ENCODE results near the gene TRO. TPM values are rescaled to one million over a fixed set of nuclear protein-coding genes. Genes with fewer than 3 reads are reported as not detected.

TRO gene
- total RNA-seq = 10.2 and 20.9 TPM in 2 replicates

GRCh38 chrX:54920610-54921426, at the start of gene TRO:
Gene TRO, plus strand, starts transcription at chrX:54920824. Its CDS starts 1,423 bp downstream, at chrX:54922247.

Other genes with a start within 250 kb of the TRO start
- not detected in 2 replicates for gene ITIH6, start 122.6 kb upstream of the TRO start, total RNA-seq
- 249 and 258 TPM in 2 replicates for gene MAGED2, start 113.1 kb upstream of the TRO start, total RNA-seq
- gene PFKFB1, start 73.4 kb downstream of the TRO start, total RNA-seq = 0.19 TPM in 1 of 2 replicates, not detected in the other
- gene APEX2, start 79.5 kb downstream of the TRO start, total RNA-seq = 4.5 and 9.0 TPM in 2 replicates
- not detected in 2 replicates for gene ALAS2, start 110.2 kb downstream of the TRO start, total RNA-seq
- gene PAGE2B, start 154.2 kb downstream of the TRO start, total RNA-seq = not detected in 2 replicates
- not detected in 2 replicates for gene PAGE2, start 168.2 kb downstream of the TRO start, total RNA-seq

Measured in regular cardiac myocyte (primary cell).